Endodermal cell (in vitro differentiated cells): ENCODE measurements around the gene CD99. TPM values are rescaled to one million over a fixed set of nuclear protein-coding genes. Genes with fewer than 3 reads are reported as not detected.

Source experiments
- DNase-seq: peaks from one replicate; pipeline ENCODE4 v3.0.0-alpha.2; 2017
- H3K27ac ChIP-seq: 2 replicates; pipeline ENCODE4 v1.5.1; 2013; ENCODE audit warnings: mild to moderate bottlenecking, low read depth, low read length, moderate library complexity
- H3K27me3 ChIP-seq: 2 replicates; pipeline ENCODE4 v1.6.1; 2013; ENCODE audit warnings: mild to moderate bottlenecking, low read length, moderate library complexity; ENCODE audit not compliant: insufficient read depth, control insufficient read depth, poor library complexity, severe bottlenecking
- H3K36me3 ChIP-seq: 2 replicates; pipeline ENCODE4 v1.7.0; 2013; ENCODE audit warnings: mild to moderate bottlenecking, low read length, moderate library complexity; ENCODE audit not compliant: control insufficient read depth, insufficient read depth
- H3K4me1 ChIP-seq: one replicate; pipeline ENCODE4 v1.7.0; 2013; ENCODE audit warnings: low read length; ENCODE audit not compliant: control insufficient read depth, insufficient read depth
- H3K4me3 ChIP-seq: 2 replicates; pipeline ENCODE4 v1.5.1; 2013; ENCODE audit warnings: mild to moderate bottlenecking, low read length, moderate library complexity
- H3K9ac ChIP-seq: 2 replicates; pipeline ENCODE4 v1.6.1; 2013; ENCODE audit warnings: mild to moderate bottlenecking, low read length, moderate library complexity; ENCODE audit not compliant: poor library complexity, severe bottlenecking; ENCODE audit errors: extremely low read depth
- H3K9me3 ChIP-seq: 2 replicates; pipeline ENCODE4 v1.6.1; 2013; ENCODE audit warnings: mild to moderate bottlenecking, low read length, moderate library complexity; ENCODE audit not compliant: control insufficient read depth
- H3K27ac Mint-ChIP-seq: 2 replicates; pipeline ENCODE4 v1.8.0; 2020; ENCODE audit warnings: mixed read lengths
- H3K27me3 Mint-ChIP-seq: 2 replicates; pipeline ENCODE4 v1.8.0; 2021; ENCODE audit warnings: mild to moderate bottlenecking, mixed read lengths; ENCODE audit not compliant: insufficient read depth
- H3K36me3 Mint-ChIP-seq: 2 replicates; pipeline ENCODE4 v1.8.0; 2020; ENCODE audit warnings: low read depth, mixed read lengths
- H3K4me1 Mint-ChIP-seq: 2 replicates; pipeline ENCODE4 v1.8.0; 2020; ENCODE audit warnings: mixed read lengths
- H3K4me3 Mint-ChIP-seq: 2 replicates; pipeline ENCODE4 v1.8.0; 2020; ENCODE audit warnings: mild to moderate bottlenecking, moderate library complexity, mixed read lengths
- H3K9me3 Mint-ChIP-seq: 2 replicates; pipeline ENCODE4 v1.8.0; 2020; ENCODE audit warnings: mild to moderate bottlenecking, mixed read lengths
- CTCF ChIP-seq: fragments of 200-600 bp; sonication (generic); conservative IDR thresholded peaks from 2 replicates; pipeline ENCODE4 v1.5.0; 2021; ENCODE audit warnings: antibody characterized with exemption, mild to moderate bottlenecking
- WGBS, 2 experiments: methylation state at CpG; one replicate each; pipeline versions ENCODE4 v1.1.5 to v1.1.7; 2013; ENCODE audit warnings: missing lambda C conversion rate in 2 of 2, mixed read lengths in 1 of 2; ENCODE audit not compliant: insufficient coverage in 1 of 2, insufficient read length in 1 of 2; 5-methylcytosine and 5-hydroxymethylcytosine counted together
- total RNA-seq, 2 donors: library from RNA; stranded (reverse); fragmentation: NEBNext Ultra II Directional in 1 of 2; extraction: Animal tissue kit (Norgen Biotek cat#: 25700) in 1 of 2; gene quantifications; 2 replicates in 1 of 2; 3 replicates in 1 of 2; pipeline ENCODE4 v1.2.1, GENCODE V29; 2021

The CD99 gene
- total RNA-seq, 2 donors from 2014 or later, result 314 to 397 TPM

GRCh38 chrX:2711441-2711840 is 20.3 kb downstream of the CD99 start:
- peaks cover 14% of the 10 kb centered on the region for H3K4me1 ChIP-seq
- peaks cover 36% of the 10 kb centered on the region for H3K36me3 ChIP-seq
- no peak for DNase-seq
- no peak for TF ChIP-seq CTCF
- H3K36me3 Mint-ChIP-seq, result peaks cover 30% of the 10 kb centered on the region
- no peaks in the 10 kb centered on the region for H3K27me3 ChIP-seq
- H3K4me3 ChIP-seq, result no peak overlapping the region
- no peak overlapping the region for H3K27ac Mint-ChIP-seq
- no peak overlapping the region for H3K27ac ChIP-seq
- peaks cover 14% of the 10 kb centered on the region for H3K9me3 Mint-ChIP-seq
- 96 to 100% methylated on average over 1 to 2 of the region's 2 CpGs for WGBS, 2 experiments
- H3K4me3 Mint-ChIP-seq, result no peak overlapping the region
- H3K4me1 Mint-ChIP-seq, result peaks cover 48% of the 10 kb centered on the region
- H3K9me3 ChIP-seq, result no peaks in the 10 kb centered on the region
- H3K9ac ChIP-seq, result no peak overlapping the region
- no peaks in the 10 kb centered on the region for H3K27me3 Mint-ChIP-seq

GRCh38 chrX:2712428-2712827 is 21.3 kb downstream of the CD99 start:
- TF ChIP-seq CTCF, result no peak
- H3K27me3 Mint-ChIP-seq, result no peaks in the 10 kb centered on the region
- no peak for DNase-seq
- H3K9me3 ChIP-seq, result no peaks in the 10 kb centered on the region
- no peak overlapping the region for H3K27ac ChIP-seq
- no peak overlapping the region for H3K4me3 ChIP-seq
- H3K27ac Mint-ChIP-seq, result no peak overlapping the region
- H3K4me1 Mint-ChIP-seq, result peaks cover 43% of the 10 kb centered on the region
- WGBS, 2 experiments, result 91 to 97% methylated on average over 5 to 9 of the region's 9 CpGs
- H3K27me3 ChIP-seq, result no peaks in the 10 kb centered on the region
- peaks cover 45% of the 10 kb centered on the region for H3K36me3 ChIP-seq
- H3K36me3 Mint-ChIP-seq, result peaks cover 37% of the 10 kb centered on the region
- no peak overlapping the region for H3K9ac ChIP-seq
- peaks cover 14% of the 10 kb centered on the region for H3K4me1 ChIP-seq
- no peak overlapping the region for H3K4me3 Mint-ChIP-seq
- H3K9me3 Mint-ChIP-seq, result peaks cover 14% of the 10 kb centered on the region

- Histone ChIP-seq H3K36me3 (peaks cover 53% of the 10 kb centered on the region), H3K27me3 (no peaks in the 10 kb centered on the region), H3K9ac (no peak overlapping the region), H3K9me3 (no peaks in the 10 kb centered on the region), H3K4me1 (peaks cover 14% of the 10 kb centered on the region), H3K27ac (no peak overlapping the region), H3K4me3 (no peak overlapping the region)
- no peak for TF ChIP-seq CTCF
- Mint-ChIP-seq H3K36me3 (peaks cover 45% of the 10 kb centered on the region), H3K27ac (no peak overlapping the region), H3K4me3 (no peak overlapping the region), H3K4me1 (peaks cover 39% of the 10 kb centered on the region), H3K9me3 (peaks cover 14% of the 10 kb centered on the region), H3K27me3 (no peaks in the 10 kb centered on the region)
- no peak for DNase-seq
- WGBS, 2 experiments, result 91 to 92% methylated on average over 7 to 13 of the region's 13 CpGs
Measured at GRCh38 chrX:2712890-2713840, 22.1 kb downstream of the CD99 start.
